IgD-negative memory B cell (primary cell): ENCODE data around the gene ZNF232. TPM values are rescaled to one million over a fixed set of nuclear protein-coding genes. Genes with fewer than 3 reads are reported as not detected.
"Not testable (repeated sequence)": the region's sequence is repeated elsewhere in the genome, so short reads cannot be mapped to it uniquely, and the experiment has no call there.

ENCODE experiments used
- H3K27ac Mint-ChIP-seq, 3 donors: one replicate each; pipeline ENCODE4 v1.8.0; 2020 to 2022; ENCODE audit warnings: mild to moderate bottlenecking in 3 of 3, mixed read lengths in 3 of 3, moderate library complexity in 1 of 3
- H3K27me3 Mint-ChIP-seq: one replicate; pipeline ENCODE4 v1.8.0; 2021; ENCODE audit warnings: mixed read lengths
- H3K36me3 Mint-ChIP-seq: one replicate; pipeline ENCODE4 v1.8.0; 2020; ENCODE audit warnings: mild to moderate bottlenecking, mixed read lengths
- H3K4me1 Mint-ChIP-seq, 3 donors: one replicate each; pipeline ENCODE4 v1.8.0; 2020 to 2022; ENCODE audit warnings: mixed read lengths in 3 of 3, mild to moderate bottlenecking in 1 of 3
- H3K4me3 Mint-ChIP-seq, 4 donors: one replicate each; pipeline ENCODE4 v1.8.0; 2020 to 2022; ENCODE audit warnings: mild to moderate bottlenecking in 4 of 4, mixed read lengths in 4 of 4, moderate library complexity in 3 of 4
- H3K9me3 Mint-ChIP-seq, 3 donors: one replicate each; pipeline ENCODE4 v1.8.0; 2020 to 2021; ENCODE audit warnings: mixed read lengths in 3 of 3, mild to moderate bottlenecking in 1 of 3
- polyA plus RNA-seq: library from polyadenylated mRNA; unstranded; fragments of 300-500 nt; fragmentation: Illumina TruSeq; gene quantifications from one replicate; pipeline ENCODE4 v1.2.3, GENCODE V29; 2021

Gene ZNF232
- polyA plus RNA-seq, 1 donor from 2014 or later: 11.7 TPM

DNA sequence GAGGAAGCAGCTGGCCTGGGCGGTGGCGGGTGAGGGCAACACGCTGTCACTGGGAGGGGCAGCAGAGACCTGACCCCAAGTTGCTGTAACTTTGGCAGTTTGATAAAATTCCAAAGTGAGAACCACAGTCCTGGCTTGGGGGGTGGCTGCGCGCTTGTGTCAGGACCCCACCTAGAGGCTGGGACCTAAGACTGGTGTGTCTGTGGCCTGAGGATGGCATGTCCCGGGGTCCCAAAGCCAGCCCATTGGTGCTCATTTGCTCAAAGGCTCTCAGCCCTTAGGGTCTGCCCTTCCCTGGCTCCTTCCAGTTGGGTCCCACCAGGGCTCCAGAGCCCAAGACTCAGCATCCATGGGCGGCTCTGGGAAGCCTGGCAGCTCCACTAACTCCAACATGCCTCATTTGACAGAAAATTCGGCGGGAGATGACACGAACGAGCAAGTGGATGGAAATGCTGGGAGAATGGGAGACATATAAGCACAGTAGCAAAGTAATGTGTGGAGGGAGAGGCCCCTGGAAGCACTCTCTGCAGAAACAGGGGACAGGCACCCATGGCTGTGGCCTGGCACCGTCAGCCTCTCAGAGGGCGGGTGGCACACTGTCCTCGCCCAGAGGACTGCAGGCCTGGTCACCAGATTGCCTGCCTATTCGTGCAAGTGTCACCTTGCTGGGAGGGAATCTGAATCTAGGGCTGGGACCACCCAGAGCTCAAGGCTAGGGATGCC lies 21.0 kb upstream of the ZNF232 start:
- not testable (repeated sequence) for H3K4me1 Mint-ChIP-seq, H3K36me3 Mint-ChIP-seq, H3K4me3 Mint-ChIP-seq, H3K9me3 Mint-ChIP-seq, H3K27me3 Mint-ChIP-seq
- H3K27ac Mint-ChIP-seq: peak overlapping the region in 1 of 3 donors; percentile 57

DNA sequence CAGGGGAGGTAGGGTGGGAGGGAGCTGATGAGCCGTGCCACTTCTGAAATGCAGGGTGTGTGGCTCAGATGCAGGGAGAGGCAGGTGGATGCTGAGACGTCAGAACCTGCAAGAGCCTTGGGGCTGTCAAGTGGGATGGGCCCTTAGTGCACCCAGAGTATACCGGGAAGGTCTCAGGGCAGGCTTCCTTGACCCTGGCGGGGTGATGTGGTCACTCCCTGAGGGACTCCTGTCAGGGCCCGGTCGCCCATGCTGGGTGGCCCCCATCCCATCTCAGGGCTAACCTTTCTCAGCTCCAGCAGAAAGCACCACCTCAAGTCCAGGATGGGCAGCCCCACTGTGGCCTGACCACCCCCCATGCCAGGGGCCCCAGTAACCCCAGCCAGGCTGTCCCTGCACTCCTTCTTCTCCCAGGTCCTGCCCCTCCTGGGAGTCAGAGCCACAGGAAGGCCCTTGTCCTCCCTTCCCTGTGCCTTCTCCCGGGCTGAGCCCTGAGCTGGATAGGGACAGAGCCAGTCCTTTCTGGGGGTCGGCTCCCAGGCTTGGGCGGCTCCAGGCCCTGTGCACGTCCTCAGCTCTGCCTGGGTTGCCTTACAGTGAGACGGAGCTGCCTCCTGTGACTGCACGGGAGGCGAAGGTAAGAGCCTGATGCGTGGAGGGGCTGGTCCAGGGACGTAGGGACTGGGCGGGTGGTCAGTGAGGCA lies 20.3 kb upstream of the ZNF232 start:
- not testable (repeated sequence) for H3K36me3 Mint-ChIP-seq, H3K27ac Mint-ChIP-seq, H3K4me3 Mint-ChIP-seq, H3K9me3 Mint-ChIP-seq, H3K4me1 Mint-ChIP-seq, H3K27me3 Mint-ChIP-seq

DNA sequence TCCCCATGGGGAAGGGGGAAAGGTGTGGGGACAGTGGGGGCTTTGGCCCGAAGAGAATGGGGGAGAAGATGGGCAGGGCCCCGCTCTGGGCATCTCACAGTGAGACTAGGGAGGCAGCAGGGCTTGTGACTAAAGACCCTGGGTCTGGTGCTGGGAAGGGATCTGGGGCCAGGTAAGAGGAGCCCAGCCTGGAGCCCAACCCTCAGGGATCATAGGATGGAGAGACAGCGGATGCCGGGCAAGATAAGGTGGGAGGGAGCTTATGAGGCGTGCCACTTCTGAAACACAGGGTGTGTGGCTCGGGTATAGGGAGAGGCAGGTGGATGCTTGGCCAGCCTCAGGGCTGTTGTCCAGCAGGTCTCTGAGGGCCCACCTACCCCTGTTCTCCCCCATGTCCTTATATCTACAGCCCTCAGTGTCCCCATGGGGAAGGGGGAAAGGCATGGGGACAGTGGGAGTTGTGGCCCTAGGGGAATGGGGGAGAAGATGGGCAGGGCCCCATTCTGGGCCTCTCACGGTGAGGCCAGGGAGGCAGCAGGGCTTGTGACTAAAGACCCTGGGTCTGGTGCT lies 19.6 kb upstream of the ZNF232 start:
- H3K27me3 Mint-ChIP-seq: no peaks in the 10 kb centered on the region
- H3K27ac Mint-ChIP-seq: no peak overlapping the region
- H3K4me3 Mint-ChIP-seq: no peak overlapping the region
- H3K9me3 Mint-ChIP-seq: no peaks in the 10 kb centered on the region
- no peaks in the 10 kb centered on the region for H3K36me3 Mint-ChIP-seq
- peaks cover 0 to 4% (median 0%) of the 10 kb centered on the region in 3 donors for H3K4me1 Mint-ChIP-seq

DNA sequence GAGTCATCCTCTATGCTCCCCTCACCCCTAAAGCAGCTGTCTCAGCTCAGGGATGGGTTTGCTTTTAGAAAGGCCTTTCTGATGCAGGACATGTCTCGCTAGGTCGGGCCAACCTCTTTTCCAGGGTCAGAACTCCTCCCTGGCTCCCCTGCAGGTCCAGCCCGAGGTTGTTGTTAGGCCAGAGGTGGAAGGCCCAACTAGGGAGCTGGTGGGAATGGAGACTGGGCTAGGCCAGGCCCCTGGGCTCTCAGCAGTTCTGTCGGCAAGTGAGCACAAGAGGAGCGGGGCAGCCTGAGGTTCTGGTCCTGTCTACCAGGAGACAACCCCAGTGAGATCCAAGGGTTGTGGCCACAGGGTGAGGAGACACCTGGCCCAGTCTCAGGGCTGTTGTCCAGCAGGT lies 19.0 kb upstream of the ZNF232 start:
- H3K4me3 Mint-ChIP-seq, H3K9me3 Mint-ChIP-seq, H3K27ac Mint-ChIP-seq, H3K27me3 Mint-ChIP-seq, H3K4me1 Mint-ChIP-seq, H3K36me3 Mint-ChIP-seq: not testable (repeated sequence)

DNA sequence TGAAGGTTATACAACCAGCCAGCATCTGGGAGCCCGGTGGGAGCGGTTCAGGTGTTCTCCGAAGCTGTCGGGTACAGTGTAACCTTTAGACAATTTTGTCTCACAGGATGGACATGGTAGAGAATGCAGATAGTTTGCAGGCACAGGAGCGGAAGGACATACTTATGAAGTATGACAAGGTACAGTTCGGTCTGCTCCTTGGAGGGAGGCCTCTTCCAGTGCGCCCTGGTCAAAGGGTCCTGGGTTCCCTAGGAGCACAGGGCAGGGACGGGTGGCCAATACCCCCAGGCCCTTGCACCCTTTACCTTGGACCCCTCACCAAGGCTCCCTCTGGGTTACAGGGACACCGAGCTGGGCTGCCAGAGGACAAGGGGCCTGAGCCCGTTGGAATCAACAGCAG lies 18.6 kb upstream of the ZNF232 start:
- H3K4me3 Mint-ChIP-seq, H3K27me3 Mint-ChIP-seq, H3K27ac Mint-ChIP-seq, H3K9me3 Mint-ChIP-seq, H3K4me1 Mint-ChIP-seq, H3K36me3 Mint-ChIP-seq: not testable (repeated sequence)

DNA sequence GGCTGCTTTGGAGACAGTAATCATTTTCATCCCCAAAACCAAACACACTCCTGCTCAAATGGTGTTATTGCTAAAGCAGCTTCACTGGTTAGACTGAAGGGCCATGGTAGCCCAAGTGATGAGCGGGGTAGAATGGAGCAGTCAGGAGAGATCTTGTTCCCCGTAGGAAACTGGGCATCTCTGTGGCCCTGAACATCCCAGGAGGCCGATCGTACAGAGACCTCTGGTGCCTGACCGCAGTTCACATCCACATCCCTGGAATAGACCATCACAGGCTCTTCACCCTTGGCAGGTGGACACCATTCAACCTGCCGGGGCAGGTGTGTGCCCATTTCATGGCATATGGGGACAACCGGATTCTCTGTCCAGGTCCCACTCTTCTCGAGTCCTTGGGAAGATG lies 18.1 kb upstream of the ZNF232 start:
- H3K27me3 Mint-ChIP-seq: not testable (repeated sequence)

DNA sequence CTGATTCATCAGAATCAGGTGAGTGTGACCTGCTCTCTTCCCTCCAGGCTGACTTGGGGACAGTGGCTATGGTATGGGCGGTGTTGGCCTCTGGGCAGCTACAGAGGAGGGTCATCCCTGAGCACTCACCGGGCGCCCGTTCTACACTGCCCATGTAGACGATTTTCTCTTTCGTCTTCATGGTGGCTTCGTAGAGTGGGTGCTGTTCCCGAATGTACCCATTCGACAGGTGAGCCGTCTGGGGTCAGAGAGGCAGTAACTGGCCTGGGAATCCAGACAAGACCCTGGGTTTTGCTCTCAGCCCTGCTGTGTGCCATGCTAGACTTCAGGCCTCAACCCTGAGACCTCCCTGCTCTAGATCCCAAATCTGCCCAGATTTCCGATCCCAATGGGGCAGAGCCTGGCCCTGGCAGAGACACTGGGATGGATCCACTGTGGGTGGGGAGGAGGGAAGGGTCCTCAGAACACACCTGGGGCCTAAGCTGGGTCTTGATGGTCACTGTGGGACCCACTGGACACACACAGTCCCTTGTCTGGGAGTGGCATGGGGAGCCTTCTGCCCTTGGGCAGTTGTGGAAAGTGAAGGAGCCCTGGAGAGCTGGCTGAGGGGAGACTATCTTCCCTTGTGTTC lies 17.3 kb upstream of the ZNF232 start:
- H3K4me1 Mint-ChIP-seq: no peaks in the 10 kb centered on the region
- H3K4me3 Mint-ChIP-seq: no peak overlapping the region
- peaks cover 7% of the 10 kb centered on the region for H3K27me3 Mint-ChIP-seq
- no peaks in the 10 kb centered on the region for H3K9me3 Mint-ChIP-seq
- no peaks in the 10 kb centered on the region for H3K36me3 Mint-ChIP-seq
- H3K27ac Mint-ChIP-seq: no peak overlapping the region

More for the DNA sequence above, 18.1 kb upstream of the ZNF232 start:
- not testable (repeated sequence) for H3K27ac Mint-ChIP-seq, H3K4me3 Mint-ChIP-seq, H3K9me3 Mint-ChIP-seq, H3K4me1 Mint-ChIP-seq, H3K36me3 Mint-ChIP-seq

DNA sequence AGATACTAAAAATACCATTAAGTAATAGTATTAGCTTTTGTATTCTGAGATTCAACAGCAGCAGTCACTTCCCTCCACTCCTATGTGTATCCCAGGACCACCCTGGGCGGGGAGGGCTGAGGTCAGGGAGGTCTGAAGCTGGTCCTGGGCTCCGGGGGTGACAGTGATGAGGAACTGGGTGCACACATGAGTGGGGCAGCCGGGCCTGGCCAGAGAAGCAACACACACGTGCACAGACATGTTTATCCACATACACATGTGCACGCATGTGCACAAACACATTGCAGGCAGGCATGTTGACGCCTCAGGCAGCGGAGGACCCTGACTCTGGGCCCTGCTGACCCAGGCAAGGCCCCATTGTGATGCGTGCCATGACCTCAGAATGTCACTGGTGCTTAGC lies 16.7 kb upstream of the ZNF232 start:
- H3K27ac Mint-ChIP-seq, H3K4me1 Mint-ChIP-seq, H3K4me3 Mint-ChIP-seq, H3K36me3 Mint-ChIP-seq, H3K9me3 Mint-ChIP-seq: not testable (repeated sequence)
- H3K27me3 Mint-ChIP-seq: peaks cover 11% of the 10 kb centered on the region

DNA sequence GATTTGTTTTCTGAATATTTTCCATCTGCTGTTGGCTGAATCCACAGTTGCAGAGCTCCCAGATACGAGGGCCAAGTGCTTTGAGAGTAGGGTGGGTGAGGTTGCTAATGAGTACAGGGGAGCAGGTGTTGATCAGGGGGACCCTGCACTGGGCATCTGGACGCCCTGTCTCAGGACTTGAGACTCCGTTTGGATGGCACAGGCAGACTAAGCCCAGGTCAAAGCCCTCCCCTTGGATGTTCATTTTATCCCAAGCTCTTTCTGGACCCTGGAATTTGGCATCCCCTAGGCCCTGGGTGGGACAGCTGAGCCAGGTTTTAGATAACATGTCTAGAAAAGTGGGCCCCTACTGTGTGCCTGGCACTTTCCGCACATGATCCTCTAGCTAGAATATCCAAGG lies 16.2 kb upstream of the ZNF232 start:
- no peak overlapping the region for H3K4me3 Mint-ChIP-seq
- H3K36me3 Mint-ChIP-seq: no peaks in the 10 kb centered on the region
- no peaks in the 10 kb centered on the region for H3K9me3 Mint-ChIP-seq
- H3K27me3 Mint-ChIP-seq: peaks cover 11% of the 10 kb centered on the region
- no peaks in the 10 kb centered on the region for H3K4me1 Mint-ChIP-seq
- peak overlapping the region in 1 of 3 donors; percentile 91 for H3K27ac Mint-ChIP-seq

DNA sequence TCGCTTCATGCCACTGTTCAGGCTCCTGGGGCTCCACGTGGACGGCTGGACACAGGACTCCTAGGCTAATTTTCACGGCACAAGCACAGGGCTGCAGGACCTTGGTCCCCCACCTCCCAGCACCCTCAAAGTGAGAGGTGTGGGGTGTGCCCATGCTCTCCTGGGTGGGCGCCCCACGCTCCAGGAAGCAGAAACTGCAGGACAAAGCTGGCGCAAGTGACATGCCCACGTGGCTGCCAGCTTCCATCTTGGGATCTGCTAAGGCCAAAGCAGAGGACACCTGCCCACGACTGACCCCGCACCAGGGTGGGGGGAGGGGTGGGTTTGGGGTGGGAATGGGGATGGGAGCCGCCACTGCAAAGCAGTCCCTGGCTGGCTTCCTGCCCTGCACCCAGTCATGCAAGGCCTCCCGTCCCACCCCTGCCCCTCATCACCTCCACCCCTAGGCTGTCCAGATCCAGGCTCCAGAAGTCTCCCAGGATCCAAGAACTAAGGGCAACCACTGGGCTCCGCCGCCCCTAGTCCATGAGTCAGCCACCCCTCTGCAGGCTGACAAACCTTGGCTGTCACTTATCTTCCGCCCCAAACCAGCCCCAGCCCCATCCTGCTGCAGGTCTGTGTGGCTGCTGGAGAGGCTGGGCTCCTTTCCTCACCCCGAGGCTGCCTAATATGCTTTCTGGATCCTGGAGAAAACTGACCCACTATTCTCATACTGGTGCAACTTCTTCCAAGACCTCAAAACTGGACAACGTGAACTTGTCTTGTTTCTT lies 15.2 kb upstream of the ZNF232 start:
- no peaks in the 10 kb centered on the region for H3K36me3 Mint-ChIP-seq

DNA sequence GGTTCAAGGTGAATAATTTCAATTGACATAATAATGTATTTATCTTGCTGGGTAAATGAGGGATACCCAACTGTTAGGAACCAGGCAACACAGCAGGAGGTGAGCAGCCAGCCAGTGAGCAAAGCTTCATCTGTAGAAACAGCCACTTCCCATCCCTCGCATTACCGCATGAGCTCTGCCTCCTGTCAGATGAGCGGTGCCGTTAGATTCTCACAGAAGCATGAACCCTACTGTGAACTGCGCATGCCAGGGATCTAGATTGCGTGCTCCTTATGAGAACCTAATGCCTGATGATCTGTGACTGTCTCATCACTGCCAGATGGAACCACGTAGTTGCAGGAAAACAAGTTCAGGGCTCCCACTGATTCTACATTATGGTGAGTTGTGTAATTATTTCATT lies 13.2 kb upstream of the ZNF232 start:
- H3K27me3 Mint-ChIP-seq: peaks cover 20% of the 10 kb centered on the region

More for the DNA sequence above, 15.2 kb upstream of the ZNF232 start:
- Mint-ChIP-seq H3K4me1 (no peaks in the 10 kb centered on the region), H3K9me3 (no peaks in the 10 kb centered on the region), H3K27me3 (peaks cover 15% of the 10 kb centered on the region), H3K4me3 (peak overlapping the region in 1 of 4 donors; percentile 17), H3K27ac (peak overlapping the region in 1 of 3 donors; percentile 91)

DNA sequence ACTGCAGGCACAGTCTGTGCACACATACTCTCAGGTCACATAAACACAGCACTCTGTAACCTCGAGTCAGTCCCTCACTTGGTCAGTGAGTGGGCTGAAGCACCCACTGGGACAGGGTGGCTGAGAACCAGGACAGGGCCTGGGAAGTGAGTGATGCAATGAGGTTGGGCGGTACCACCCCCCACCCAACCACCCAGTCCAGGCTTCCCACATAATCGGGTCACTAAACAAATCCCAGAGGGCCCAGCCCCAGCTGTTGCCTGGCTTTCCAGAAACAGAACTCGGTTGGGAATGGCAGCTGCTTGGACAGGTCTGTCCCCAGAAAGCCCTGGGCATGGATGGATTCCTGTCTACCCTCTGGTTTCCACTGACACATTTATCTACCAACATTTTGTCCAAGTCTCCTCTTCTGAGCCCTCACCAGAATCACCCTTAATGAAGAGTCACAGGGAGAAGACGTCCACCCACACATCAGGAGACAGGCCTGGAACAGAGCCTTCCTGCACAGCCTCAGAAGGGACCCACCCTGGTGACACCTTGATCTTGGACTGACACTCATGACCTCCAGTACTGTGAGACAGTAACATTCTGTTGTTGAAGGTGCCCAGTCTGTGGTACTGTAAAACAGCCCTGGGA lies 12.6 kb upstream of the ZNF232 start:
- peak overlapping the region in 1 of 4 donors; percentile 54 for H3K4me3 Mint-ChIP-seq
- not testable (repeated sequence) for H3K36me3 Mint-ChIP-seq, H3K9me3 Mint-ChIP-seq, H3K27ac Mint-ChIP-seq, H3K4me1 Mint-ChIP-seq
- H3K27me3 Mint-ChIP-seq: peaks cover 20% of the 10 kb centered on the region

More for the DNA sequence above, 13.2 kb upstream of the ZNF232 start:
- not testable (repeated sequence) for H3K4me3 Mint-ChIP-seq, H3K9me3 Mint-ChIP-seq, H3K27ac Mint-ChIP-seq, H3K36me3 Mint-ChIP-seq, H3K4me1 Mint-ChIP-seq

DNA sequence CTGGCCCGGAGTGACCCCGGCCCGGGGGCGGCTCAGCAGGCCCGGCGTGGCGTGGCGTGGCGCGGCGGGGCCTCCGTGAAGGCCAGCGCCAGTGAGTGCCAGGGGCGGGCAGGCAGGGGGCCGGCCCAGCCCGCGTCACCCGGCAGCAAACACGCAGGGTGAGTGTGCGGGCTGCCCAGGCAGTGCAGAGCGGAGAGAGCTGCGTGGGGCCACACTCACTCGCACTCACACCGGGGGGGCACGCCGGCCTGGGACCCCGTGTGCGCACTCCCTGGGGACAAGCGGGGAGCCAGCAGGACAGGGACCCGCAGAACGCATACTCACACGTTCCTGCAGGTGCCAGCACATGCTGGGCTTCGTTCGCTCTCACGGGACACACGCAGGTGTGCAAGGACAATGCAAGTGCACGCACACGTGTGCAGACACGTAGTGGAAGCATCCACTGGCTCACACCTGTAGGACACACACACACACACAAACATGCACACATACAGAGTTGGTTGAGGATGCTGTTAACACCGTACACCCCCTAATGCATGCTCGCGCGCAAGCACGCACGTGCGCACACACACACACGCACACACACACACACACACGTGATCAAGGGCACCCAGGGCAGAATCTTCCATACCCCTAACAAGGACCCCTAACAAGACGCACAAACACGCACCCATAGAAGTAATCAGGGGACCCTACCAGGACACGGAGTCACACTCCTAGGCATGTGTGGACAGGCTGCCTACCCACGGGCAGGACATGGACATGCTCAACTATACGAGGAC lies 11.9 kb upstream of the ZNF232 start:
- Mint-ChIP-seq H3K4me3 (no peak overlapping the region), H3K27me3 (peaks cover 20% of the 10 kb centered on the region), H3K4me1 (no peaks in the 10 kb centered on the region), H3K27ac (no peak overlapping the region), H3K9me3 (no peaks in the 10 kb centered on the region), H3K36me3 (no peaks in the 10 kb centered on the region)
